OCI-LY7 (cell line): ENCODE data around the gene DPEP1. TPM values are rescaled to one million over a fixed set of nuclear protein-coding genes. Genes with fewer than 3 reads are reported as not detected.

ENCODE experiments used
- BruUV-seq: library from RNA; stranded (reverse); fragments of 400-500 nt; replicated peaks from 2 replicates; lab custom pipeline; 2021; lab: Mats Ljungman, UMichigan
- CTCF ChIA-PET: fragments of 300-600 bp; sonication (Branson Sonifier 250); formaldehyde crosslinking; loops from one replicate; lab custom pipeline; 2022; ENCODE audit warnings: antibody characterized with exemption; ENCODE audit not compliant: unreplicated experiment; lab: Charles Lee
- POLR2A ChIA-PET: fragments of 300-600 bp; sonication (Branson Sonifier 250); formaldehyde crosslinking; loops from one replicate; lab custom pipeline; 2022; ENCODE audit warnings: antibody characterized with exemption; lab: Charles Lee
- DNase-seq: peaks from one replicate; pipeline ENCODE4 v3.0.0-alpha.2; 2015; ENCODE audit warnings: low spot score
- H2AFZ ChIP-seq: fragments of 200-600 bp; sonication (generic), shearing (Covaris generic); 2 replicates; pipeline ENCODE4 v1.6.1; 2014; ENCODE audit warnings: mild to moderate bottlenecking, antibody characterized with exemption, low read length, moderate library complexity
- H3K27ac ChIP-seq: fragments of 200-600 bp; sonication (generic); 2 replicates; pipeline ENCODE4 v1.5.1; 2014; ENCODE audit warnings: mixed run types, low read depth, mild to moderate bottlenecking, moderate library complexity, low read length, inconsistent platforms; ENCODE audit not compliant: poor library complexity, severe bottlenecking
- H3K36me3 ChIP-seq: fragments of 200-600 bp; sonication (generic); 2 replicates; pipeline ENCODE4 v1.6.1; 2014; ENCODE audit warnings: mild to moderate bottlenecking, antibody characterized with exemption, low read length, moderate library complexity, mixed read lengths; ENCODE audit not compliant: insufficient read depth
- H3K4me1 ChIP-seq: fragments of 200-600 bp; sonication (generic); 2 replicates; pipeline ENCODE4 v1.5.1; 2014; ENCODE audit warnings: mild to moderate bottlenecking, low read length; ENCODE audit not compliant: insufficient read depth, poor library complexity, severe bottlenecking
- H3K4me2 ChIP-seq: fragments of 200-600 bp; sonication (generic); 2 replicates; pipeline ENCODE4 v1.6.1; 2014; ENCODE audit warnings: mild to moderate bottlenecking, low read length
- H3K4me3 ChIP-seq: fragments of 200-600 bp; sonication (generic); 2 replicates; pipeline ENCODE4 v1.5.1; 2014; ENCODE audit warnings: mild to moderate bottlenecking, low read depth, low read length; ENCODE audit not compliant: poor library complexity, severe bottlenecking
- H3K79me2 ChIP-seq: fragments of 200-600 bp; sonication (generic); 2 replicates; pipeline ENCODE4 v1.6.1; 2016; ENCODE audit warnings: low read depth, mild to moderate bottlenecking, low read length, moderate library complexity, mixed read lengths; ENCODE audit not compliant: insufficient read depth
- H3K9me2 ChIP-seq: fragments of 200-600 bp; sonication (generic); 2 replicates; pipeline ENCODE4 v1.6.1; 2016; ENCODE audit warnings: mild to moderate bottlenecking, low read length, mixed read lengths; ENCODE audit not compliant: insufficient read depth
- H3K9me3 ChIP-seq: fragments of 200-600 bp; sonication (generic); 2 replicates; pipeline ENCODE4 v1.6.1; 2014; ENCODE audit warnings: mild to moderate bottlenecking, mixed run types, low read length, mixed read lengths
- H4K20me1 ChIP-seq: fragments of 200-600 bp; sonication (generic); 2 replicates; pipeline ENCODE4 v1.6.1; 2014; ENCODE audit warnings: mild to moderate bottlenecking, antibody characterized with exemption, low read length, moderate library complexity, mixed read lengths; ENCODE audit not compliant: insufficient read depth
- EZH2phosphoT487 ChIP-seq: fragments of 200-600 bp; sonication (generic); IDR thresholded peaks from 2 replicates; pipeline ENCODE4 v1.6.1; 2018; ENCODE audit warnings: low read depth, borderline replicate concordance, mild to moderate bottlenecking, mixed run types, antibody characterized with exemption, low read length, moderate library complexity, mixed read lengths
- intact Hi-C: fragments of 100-400 bp; cut with micrococcal nuclease; formaldehyde crosslinking; loops from one replicate; pipeline ENCODE4 v1.10.0; 2022; ENCODE audit not compliant: unreplicated experiment
- total RNA-seq, 2 experiments: library from RNA; depleted of rRNA in 1 of 2; stranded (reverse); fragments of >200 nt in 1 of 2; shearing (Covaris generic) in 1 of 2; gene quantifications; 2 replicates each; pipeline ENCODE4 v1.2.3, GENCODE V29; 2014 to 2022
- TF ChIP-seq, protein P1 (sequence below): fragments of 200-600 bp; sonication (generic); conservative IDR thresholded peaks from 2 replicates; pipeline ENCODE4 v1.5.1; 2014; ENCODE audit warnings: mild to moderate bottlenecking, antibody characterized with exemption, low read length, moderate library complexity, mixed read lengths

Gene DPEP1
- total RNA-seq, 2 experiments from 2014 or later: not detected

DNA sequence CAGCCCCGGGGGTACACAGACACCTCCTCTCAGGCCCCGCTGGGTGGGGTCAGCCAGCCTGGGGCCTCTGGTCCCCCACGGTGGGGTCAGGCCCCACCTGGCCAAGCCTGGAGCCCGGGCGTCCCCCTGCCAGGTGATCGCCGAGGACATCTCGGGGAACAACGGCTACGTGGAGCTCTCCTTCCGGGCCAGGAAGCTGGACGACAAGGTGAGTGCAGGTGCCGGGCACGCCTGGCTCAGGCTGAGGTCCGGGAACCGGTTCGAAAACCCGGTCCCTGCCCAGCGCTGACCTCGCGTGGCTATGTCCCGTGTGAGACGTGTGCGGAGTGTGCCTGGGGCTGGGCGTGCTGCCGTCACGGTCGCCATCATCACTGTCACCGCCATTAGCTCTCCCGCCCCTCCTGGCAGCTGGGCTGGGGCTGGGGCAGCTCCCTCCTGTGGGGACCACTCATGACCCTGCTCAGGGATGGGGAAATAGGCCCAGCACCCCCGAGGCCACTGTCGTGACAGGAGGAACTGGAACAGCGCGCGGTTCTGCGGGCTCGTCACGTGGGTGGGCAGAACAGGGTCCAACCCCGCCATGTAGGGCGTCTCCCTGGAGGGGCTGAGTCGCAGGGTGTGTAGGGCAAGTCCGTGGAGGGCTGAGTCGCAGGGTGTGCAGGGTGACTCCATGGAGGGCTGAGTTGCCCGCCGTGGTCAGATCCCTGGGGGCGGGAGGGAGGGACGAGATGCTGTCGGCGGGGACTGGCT lies 29.4 kb upstream of the DPEP1 start:
- Histone ChIP-seq H3K79me2 (no peaks in the 10 kb centered on the region), H3K36me3 (no peaks in the 10 kb centered on the region), H3K4me1 (no peaks in the 10 kb centered on the region), H3K27ac (no peak overlapping the region), H4K20me1 (no peaks in the 10 kb centered on the region), H2AFZ (no peak overlapping the region), H3K4me3 (no peak overlapping the region), H3K9me3 (0 out of 2 replicates have a peak, but pooled peaks cover 3% of the 10 kb centered on the region), H3K9me2 (no peaks in the 10 kb centered on the region), H3K4me2 (no peak overlapping the region)
- ChIA-PET POLR2A (no interaction called here), CTCF (no interaction called here)
- DNase-seq: no peak
- TF ChIP-seq EZH2phosphoT487: no peak
- TF ChIP-seq, protein P1, sequence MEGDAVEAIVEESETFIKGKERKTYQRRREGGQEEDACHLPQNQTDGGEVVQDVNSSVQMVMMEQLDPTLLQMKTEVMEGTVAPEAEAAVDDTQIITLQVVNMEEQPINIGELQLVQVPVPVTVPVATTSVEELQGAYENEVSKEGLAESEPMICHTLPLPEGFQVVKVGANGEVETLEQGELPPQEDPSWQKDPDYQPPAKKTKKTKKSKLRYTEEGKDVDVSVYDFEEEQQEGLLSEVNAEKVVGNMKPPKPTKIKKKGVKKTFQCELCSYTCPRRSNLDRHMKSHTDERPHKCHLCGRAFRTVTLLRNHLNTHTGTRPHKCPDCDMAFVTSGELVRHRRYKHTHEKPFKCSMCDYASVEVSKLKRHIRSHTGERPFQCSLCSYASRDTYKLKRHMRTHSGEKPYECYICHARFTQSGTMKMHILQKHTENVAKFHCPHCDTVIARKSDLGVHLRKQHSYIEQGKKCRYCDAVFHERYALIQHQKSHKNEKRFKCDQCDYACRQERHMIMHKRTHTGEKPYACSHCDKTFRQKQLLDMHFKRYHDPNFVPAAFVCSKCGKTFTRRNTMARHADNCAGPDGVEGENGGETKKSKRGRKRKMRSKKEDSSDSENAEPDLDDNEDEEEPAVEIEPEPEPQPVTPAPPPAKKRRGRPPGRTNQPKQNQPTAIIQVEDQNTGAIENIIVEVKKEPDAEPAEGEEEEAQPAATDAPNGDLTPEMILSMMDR: no peak
- BruUV-seq: no TSS peak
- intact Hi-C loops: no loop called here

DNA sequence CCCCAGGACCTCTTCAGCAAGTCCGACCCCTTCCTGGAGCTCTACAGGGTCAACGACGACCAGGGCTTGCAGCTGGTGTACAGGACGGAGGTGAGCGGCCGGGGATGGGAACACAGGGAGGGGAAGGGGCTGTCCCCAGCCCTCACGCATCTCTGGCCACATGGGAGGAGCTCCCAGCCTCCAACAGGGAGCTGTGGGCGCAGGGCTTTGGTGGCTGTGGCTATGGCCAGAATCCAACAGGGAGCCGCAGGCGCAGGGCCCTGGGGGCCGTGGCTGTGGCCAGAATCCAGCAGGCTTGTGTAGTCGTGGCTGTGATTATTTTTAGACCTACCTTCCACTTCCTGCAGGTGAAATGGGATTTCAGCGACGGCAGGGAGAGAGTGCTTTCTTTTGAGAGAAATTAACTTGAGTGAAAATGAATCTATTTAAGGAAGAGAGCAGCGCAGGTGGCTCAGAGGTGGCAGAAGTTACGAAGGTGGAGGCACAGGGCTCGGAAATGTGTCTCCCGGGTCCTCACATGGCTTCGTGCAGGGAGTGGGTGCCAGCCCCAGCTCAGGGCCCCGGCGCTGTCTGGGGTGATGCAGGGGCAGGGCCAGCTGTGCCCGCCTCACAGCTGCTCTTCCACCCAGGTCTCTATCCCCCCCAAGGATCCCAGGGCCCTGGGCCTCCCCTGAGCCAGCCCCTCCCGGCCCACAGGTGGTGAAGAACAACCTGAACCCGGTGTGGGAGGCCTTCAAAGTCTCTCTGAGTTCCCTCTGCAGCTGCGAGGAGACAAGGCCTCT lies 28.5 kb upstream of the DPEP1 start:
- BruUV-seq: no TSS peak
- no peaks in the 10 kb centered on the region for H3K79me2 ChIP-seq
- ChIA-PET CTCF (no interaction called here), POLR2A (no interaction called here)
- H4K20me1 ChIP-seq: no peaks in the 10 kb centered on the region
- H3K4me3 ChIP-seq: no peak overlapping the region
- no peak for DNase-seq
- intact Hi-C loops: no loop called here
- H2AFZ ChIP-seq: no peak overlapping the region
- H3K9me2 ChIP-seq: no peaks in the 10 kb centered on the region
- H3K27ac ChIP-seq: no peak overlapping the region
- no peak for TF ChIP-seq EZH2phosphoT487
- TF ChIP-seq, protein P1: no peak
- H3K4me1 ChIP-seq: no peaks in the 10 kb centered on the region
- H3K9me3 ChIP-seq: 0 out of 2 replicates have a peak, but pooled peaks cover 3% of the 10 kb centered on the region
- no peak overlapping the region for H3K4me2 ChIP-seq
- H3K36me3 ChIP-seq: no peaks in the 10 kb centered on the region
